ENCODE measurements around the gene AQP1. TPM values are rescaled to one million over a fixed set of nuclear protein-coding genes. Genes with fewer than 3 reads are reported as not detected.

AQP1 gene
- total and polyA plus RNA-seq, 2 of the 8 experiments (the other 6 are each of a cell fraction or from before 2014, with no cell fraction given) = 0.18 to 0.19 TPM

DNA sequence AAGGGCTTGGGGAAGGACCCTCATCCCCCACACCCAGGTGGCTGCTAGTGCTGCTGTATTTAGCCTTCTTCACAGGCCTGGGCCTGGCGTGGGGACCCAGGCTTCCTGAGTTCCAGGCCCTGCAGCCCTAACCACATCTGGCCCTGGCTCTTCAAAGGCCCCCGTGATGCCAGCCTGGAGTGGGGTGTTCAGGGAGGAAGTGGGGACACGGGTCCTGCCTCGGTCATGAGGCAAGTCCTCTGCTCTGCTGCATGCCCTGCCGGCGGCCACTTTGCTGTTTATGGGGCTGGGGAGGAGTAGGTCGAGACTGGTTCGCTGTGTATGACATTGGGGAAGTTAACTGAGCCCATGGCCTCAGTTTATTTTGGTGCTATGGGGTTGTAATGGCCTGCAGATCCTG is 8.5 kb upstream of the AQP1 start (continued):
- TF ChIP-seq RAD21 (IDR thresholded peaks at IDR 0.05 in 1 of 2, conservative IDR thresholded peaks at IDR 0.05 in 1 of 2; ENCODE audit: low read depth in 2 of 2, low read length in 2 of 2) = no peak
- TF ChIP-seq SRF (IDR thresholded peaks at IDR 0.05; ENCODE audit: low read depth, low read length) = no peak
- no peak for TF ChIP-seq BACH1 (IDR thresholded peaks at IDR 0.05; ENCODE audit: low read length)
- no peak for TF ChIP-seq ZNF274 (IDR thresholded peaks at IDR 0.05; ENCODE audit: borderline replicate concordance, extremely low read depth, low read length)
- TF ChIP-seq, protein P1, sequence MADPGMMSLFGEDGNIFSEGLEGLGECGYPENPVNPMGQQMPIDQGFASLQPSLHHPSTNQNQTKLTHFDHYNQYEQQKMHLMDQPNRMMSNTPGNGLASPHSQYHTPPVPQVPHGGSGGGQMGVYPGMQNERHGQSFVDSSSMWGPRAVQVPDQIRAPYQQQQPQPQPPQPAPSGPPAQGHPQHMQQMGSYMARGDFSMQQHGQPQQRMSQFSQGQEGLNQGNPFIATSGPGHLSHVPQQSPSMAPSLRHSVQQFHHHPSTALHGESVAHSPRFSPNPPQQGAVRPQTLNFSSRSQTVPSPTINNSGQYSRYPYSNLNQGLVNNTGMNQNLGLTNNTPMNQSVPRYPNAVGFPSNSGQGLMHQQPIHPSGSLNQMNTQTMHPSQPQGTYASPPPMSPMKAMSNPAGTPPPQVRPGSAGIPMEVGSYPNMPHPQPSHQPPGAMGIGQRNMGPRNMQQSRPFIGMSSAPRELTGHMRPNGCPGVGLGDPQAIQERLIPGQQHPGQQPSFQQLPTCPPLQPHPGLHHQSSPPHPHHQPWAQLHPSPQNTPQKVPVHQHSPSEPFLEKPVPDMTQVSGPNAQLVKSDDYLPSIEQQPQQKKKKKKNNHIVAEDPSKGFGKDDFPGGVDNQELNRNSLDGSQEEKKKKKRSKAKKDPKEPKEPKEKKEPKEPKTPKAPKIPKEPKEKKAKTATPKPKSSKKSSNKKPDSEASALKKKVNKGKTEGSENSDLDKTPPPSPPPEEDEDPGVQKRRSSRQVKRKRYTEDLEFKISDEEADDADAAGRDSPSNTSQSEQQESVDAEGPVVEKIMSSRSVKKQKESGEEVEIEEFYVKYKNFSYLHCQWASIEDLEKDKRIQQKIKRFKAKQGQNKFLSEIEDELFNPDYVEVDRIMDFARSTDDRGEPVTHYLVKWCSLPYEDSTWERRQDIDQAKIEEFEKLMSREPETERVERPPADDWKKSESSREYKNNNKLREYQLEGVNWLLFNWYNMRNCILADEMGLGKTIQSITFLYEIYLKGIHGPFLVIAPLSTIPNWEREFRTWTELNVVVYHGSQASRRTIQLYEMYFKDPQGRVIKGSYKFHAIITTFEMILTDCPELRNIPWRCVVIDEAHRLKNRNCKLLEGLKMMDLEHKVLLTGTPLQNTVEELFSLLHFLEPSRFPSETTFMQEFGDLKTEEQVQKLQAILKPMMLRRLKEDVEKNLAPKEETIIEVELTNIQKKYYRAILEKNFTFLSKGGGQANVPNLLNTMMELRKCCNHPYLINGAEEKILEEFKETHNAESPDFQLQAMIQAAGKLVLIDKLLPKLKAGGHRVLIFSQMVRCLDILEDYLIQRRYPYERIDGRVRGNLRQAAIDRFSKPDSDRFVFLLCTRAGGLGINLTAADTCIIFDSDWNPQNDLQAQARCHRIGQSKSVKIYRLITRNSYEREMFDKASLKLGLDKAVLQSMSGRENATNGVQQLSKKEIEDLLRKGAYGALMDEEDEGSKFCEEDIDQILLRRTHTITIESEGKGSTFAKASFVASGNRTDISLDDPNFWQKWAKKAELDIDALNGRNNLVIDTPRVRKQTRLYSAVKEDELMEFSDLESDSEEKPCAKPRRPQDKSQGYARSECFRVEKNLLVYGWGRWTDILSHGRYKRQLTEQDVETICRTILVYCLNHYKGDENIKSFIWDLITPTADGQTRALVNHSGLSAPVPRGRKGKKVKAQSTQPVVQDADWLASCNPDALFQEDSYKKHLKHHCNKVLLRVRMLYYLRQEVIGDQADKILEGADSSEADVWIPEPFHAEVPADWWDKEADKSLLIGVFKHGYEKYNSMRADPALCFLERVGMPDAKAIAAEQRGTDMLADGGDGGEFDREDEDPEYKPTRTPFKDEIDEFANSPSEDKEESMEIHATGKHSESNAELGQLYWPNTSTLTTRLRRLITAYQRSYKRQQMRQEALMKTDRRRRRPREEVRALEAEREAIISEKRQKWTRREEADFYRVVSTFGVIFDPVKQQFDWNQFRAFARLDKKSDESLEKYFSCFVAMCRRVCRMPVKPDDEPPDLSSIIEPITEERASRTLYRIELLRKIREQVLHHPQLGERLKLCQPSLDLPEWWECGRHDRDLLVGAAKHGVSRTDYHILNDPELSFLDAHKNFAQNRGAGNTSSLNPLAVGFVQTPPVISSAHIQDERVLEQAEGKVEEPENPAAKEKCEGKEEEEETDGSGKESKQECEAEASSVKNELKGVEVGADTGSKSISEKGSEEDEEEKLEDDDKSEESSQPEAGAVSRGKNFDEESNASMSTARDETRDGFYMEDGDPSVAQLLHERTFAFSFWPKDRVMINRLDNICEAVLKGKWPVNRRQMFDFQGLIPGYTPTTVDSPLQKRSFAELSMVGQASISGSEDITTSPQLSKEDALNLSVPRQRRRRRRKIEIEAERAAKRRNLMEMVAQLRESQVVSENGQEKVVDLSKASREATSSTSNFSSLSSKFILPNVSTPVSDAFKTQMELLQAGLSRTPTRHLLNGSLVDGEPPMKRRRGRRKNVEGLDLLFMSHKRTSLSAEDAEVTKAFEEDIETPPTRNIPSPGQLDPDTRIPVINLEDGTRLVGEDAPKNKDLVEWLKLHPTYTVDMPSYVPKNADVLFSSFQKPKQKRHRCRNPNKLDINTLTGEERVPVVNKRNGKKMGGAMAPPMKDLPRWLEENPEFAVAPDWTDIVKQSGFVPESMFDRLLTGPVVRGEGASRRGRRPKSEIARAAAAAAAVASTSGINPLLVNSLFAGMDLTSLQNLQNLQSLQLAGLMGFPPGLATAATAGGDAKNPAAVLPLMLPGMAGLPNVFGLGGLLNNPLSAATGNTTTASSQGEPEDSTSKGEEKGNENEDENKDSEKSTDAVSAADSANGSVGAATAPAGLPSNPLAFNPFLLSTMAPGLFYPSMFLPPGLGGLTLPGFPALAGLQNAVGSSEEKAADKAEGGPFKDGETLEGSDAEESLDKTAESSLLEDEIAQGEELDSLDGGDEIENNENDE (IDR thresholded peaks at IDR 0.05; ENCODE audit: insufficient replicate concordance, low read length) = no peak
- TF ChIP-seq SIRT6 (IDR thresholded peaks at IDR 0.05; ENCODE audit: low read length) = no peak
